Fibroblast of the aortic adventitia (primary cell): ENCODE data around the gene NPM3. TPM values are rescaled to one million over a fixed set of nuclear protein-coding genes. Genes with fewer than 3 reads are reported as not detected.

Experiments used
- DNase-seq: peaks from one replicate; pipeline ENCODE4 v3.0.0-alpha.2; 2010; ENCODE audit warnings: low read depth
- H3K4me3 ChIP-seq: 2 replicates; pipeline ENCODE4 v1.5.1; 2011; ENCODE audit warnings: low read depth, mild to moderate bottlenecking, control low read depth, low read length, moderate library complexity
- CTCF ChIP-seq: IDR thresholded peaks from 2 replicates; pipeline ENCODE4 v1.5.1; 2011; ENCODE audit warnings: mild to moderate bottlenecking, low read length, control low read depth, inconsistent platforms; ENCODE audit not compliant: insufficient read depth
- total RNA-seq: library from RNA; depleted of rRNA; stranded (reverse); fragments of >200 nt; gene quantifications from 2 replicates; pipeline ENCODE4 v1.2.3, GENCODE V29; 2012; ENCODE audit warnings: low replicate concordance

NPM3 gene
- total RNA-seq, 1 donor = 70.9 TPM

GRCh38 chr10:101778781-101779543 is 4.3 kb downstream of the NPM3 start:
- no peak for TF ChIP-seq CTCF
- peak; percentile 15 for DNase-seq
- H3K4me3 ChIP-seq = peak overlapping the region; percentile 9

- DNase-seq = no peak
- H3K4me3 ChIP-seq = no peak overlapping the region
- no peak for TF ChIP-seq CTCF
These were observed 5.0 kb downstream of the NPM3 start for GRCh38 chr10:101778151-101778780.

GRCh38 chr10:101777619-101778145 is 5.6 kb downstream of the NPM3 start:
- no peak for DNase-seq
- no peak for TF ChIP-seq CTCF
- no peak overlapping the region for H3K4me3 ChIP-seq

GRCh38 chr10:101776161-101776817 is 7.0 kb downstream of the NPM3 start:
- TF ChIP-seq CTCF = no peak
- DNase-seq = no peak
- H3K4me3 ChIP-seq = no peak overlapping the region

- H3K4me3 ChIP-seq = no peak within 1 kb of the TSS
- TF ChIP-seq CTCF = no peak
- DNase-seq = no peak
These were observed 7.7 kb downstream of the NPM3 start, which contains the start of gene FGF8 for GRCh38 chr10:101775273-101776160. Gene FGF8, minus strand, starts transcription at chr10:101776114. Its CDS starts 214 bp downstream, at chr10:101775900.

GRCh38 chr10:101774589-101775272 is 8.5 kb downstream of the NPM3 start:
- no peak overlapping the region for H3K4me3 ChIP-seq
- TF ChIP-seq CTCF = no peak
- DNase-seq = no peak
